IPS-20b (cell line): ENCODE data around the gene MAP2K5.

Experiments used
- H3K27ac ChIP-seq: one replicate; pipeline ENCODE4 v1.5.1; 2013; ENCODE audit warnings: low read length
- H3K27me3 ChIP-seq: 2 replicates; pipeline ENCODE4 v1.6.1; 2013; ENCODE audit warnings: mild to moderate bottlenecking, low read length, inconsistent platforms; ENCODE audit not compliant: insufficient read depth
- H3K36me3 ChIP-seq: 2 replicates; pipeline ENCODE4 v1.6.1; 2013; ENCODE audit warnings: low read depth, mild to moderate bottlenecking, inconsistent platforms, low read length, moderate library complexity; ENCODE audit not compliant: insufficient read depth
- H3K4me1 ChIP-seq: 2 replicates; pipeline ENCODE4 v1.6.1; 2013; ENCODE audit warnings: mild to moderate bottlenecking, control low read depth, inconsistent platforms, low read length, moderate library complexity; ENCODE audit not compliant: insufficient read depth
- H3K4me3 ChIP-seq: 2 replicates; pipeline ENCODE4 v1.5.1; 2013; ENCODE audit warnings: mild to moderate bottlenecking, low read length, inconsistent platforms
- H3K9ac ChIP-seq: 2 replicates; pipeline ENCODE4 v1.6.1; 2013; ENCODE audit warnings: low read depth, mild to moderate bottlenecking, inconsistent platforms, low read length, moderate library complexity
- H3K9me3 ChIP-seq: 2 replicates; pipeline ENCODE4 v1.6.1; 2013; ENCODE audit warnings: mild to moderate bottlenecking, low read depth, low read length, inconsistent platforms; ENCODE audit not compliant: insufficient read depth

The MAP2K5 gene

GRCh38 chr15:67690936-67691335, 148.4 kb downstream of the MAP2K5 start:
- Histone ChIP-seq H3K9ac (no peak overlapping the region), H3K9me3 (peaks cover 1% of the 10 kb centered on the region), H3K36me3 (0 out of 2 replicates have a peak, but pooled peaks cover 1% of the 10 kb centered on the region), H3K4me3 (no peak overlapping the region), H3K4me1 (peaks cover 8% of the 10 kb centered on the region; the same call in 1 of the 2 replicates), H3K27ac (no peak overlapping the region), H3K27me3 (no peaks in the 10 kb centered on the region)

- no peaks in the 10 kb centered on the region for H3K36me3 ChIP-seq
- H3K27me3 ChIP-seq = no peaks in the 10 kb centered on the region
- no peaks in the 10 kb centered on the region for H3K9me3 ChIP-seq
- H3K4me3 ChIP-seq = no peak overlapping the region
- H3K4me1 ChIP-seq = peaks cover 8% of the 10 kb centered on the region; the same call in 1 of the 2 replicates
- no peak overlapping the region for H3K27ac ChIP-seq
- H3K9ac ChIP-seq = no peak overlapping the region
Measured at GRCh38 chr15:67691450-67691849, 148.9 kb downstream of the MAP2K5 start.

GRCh38 chr15:67692573-67692972, 150.1 kb downstream of the MAP2K5 start:
- H3K36me3 ChIP-seq = no peaks in the 10 kb centered on the region
- no peak overlapping the region for H3K9ac ChIP-seq
- H3K4me1 ChIP-seq = peaks cover 8% of the 10 kb centered on the region; the same call in 1 of the 2 replicates
- no peaks in the 10 kb centered on the region for H3K9me3 ChIP-seq
- H3K4me3 ChIP-seq = no peak overlapping the region
- H3K27ac ChIP-seq = no peak overlapping the region
- H3K27me3 ChIP-seq = no peaks in the 10 kb centered on the region

GRCh38 chr15:67696087-67696486, 153.6 kb downstream of the MAP2K5 start:
- no peaks in the 10 kb centered on the region for H3K36me3 ChIP-seq
- no peaks in the 10 kb centered on the region for H3K9me3 ChIP-seq
- H3K9ac ChIP-seq = no peak overlapping the region
- peaks cover 6% of the 10 kb centered on the region; the same call in 1 of the 2 replicates for H3K4me1 ChIP-seq
- H3K4me3 ChIP-seq = no peak overlapping the region
- H3K27ac ChIP-seq = no peak overlapping the region
- no peaks in the 10 kb centered on the region for H3K27me3 ChIP-seq

GRCh38 chr15:67700023-67700422, 157.5 kb downstream of the MAP2K5 start:
- H3K27me3 ChIP-seq = no peaks in the 10 kb centered on the region
- H3K27ac ChIP-seq = no peak overlapping the region
- H3K4me1 ChIP-seq = no peaks in the 10 kb centered on the region
- no peak overlapping the region for H3K9ac ChIP-seq
- no peaks in the 10 kb centered on the region for H3K9me3 ChIP-seq
- no peak overlapping the region for H3K4me3 ChIP-seq
- no peaks in the 10 kb centered on the region for H3K36me3 ChIP-seq

- no peak overlapping the region for H3K4me3 ChIP-seq
- no peaks in the 10 kb centered on the region for H3K4me1 ChIP-seq
- H3K36me3 ChIP-seq = no peaks in the 10 kb centered on the region
Measured at GRCh38 chr15:67701669-67702068, 159.2 kb downstream of the MAP2K5 start.

GRCh38 chr15:67707520-67708283, 165.2 kb downstream of the MAP2K5 start:
- Histone ChIP-seq H3K4me3 (no peak overlapping the region), H3K9ac (no peak overlapping the region), H3K4me1 (peaks cover 6% of the 10 kb centered on the region; the same call in 1 of the 2 replicates), H3K27ac (no peak overlapping the region), H3K36me3 (no peaks in the 10 kb centered on the region), H3K9me3 (no peaks in the 10 kb centered on the region), H3K27me3 (no peaks in the 10 kb centered on the region)

More at GRCh38 chr15:67701669-67702068, 159.2 kb downstream of the MAP2K5 start:
- H3K9ac ChIP-seq = no peak overlapping the region
- H3K27me3 ChIP-seq = no peaks in the 10 kb centered on the region
- H3K27ac ChIP-seq = no peak overlapping the region
- H3K9me3 ChIP-seq = no peaks in the 10 kb centered on the region

- H3K27ac ChIP-seq = no peak overlapping the region
- peaks cover 6% of the 10 kb centered on the region; the same call in 1 of the 2 replicates for H3K4me1 ChIP-seq
- H3K9me3 ChIP-seq = no peaks in the 10 kb centered on the region
- H3K9ac ChIP-seq = no peak overlapping the region
- no peak overlapping the region for H3K4me3 ChIP-seq
- no peaks in the 10 kb centered on the region for H3K27me3 ChIP-seq
- no peaks in the 10 kb centered on the region for H3K36me3 ChIP-seq
Measured at GRCh38 chr15:67708500-67708899, 166.0 kb downstream of the MAP2K5 start.

GRCh38 chr15:67715170-67715569, 172.7 kb downstream of the MAP2K5 start:
- Histone ChIP-seq H3K27ac (no peak overlapping the region), H3K4me3 (no peak overlapping the region), H3K9ac (no peak overlapping the region), H3K4me1 (no peaks in the 10 kb centered on the region), H3K36me3 (no peaks in the 10 kb centered on the region), H3K9me3 (no peaks in the 10 kb centered on the region), H3K27me3 (no peaks in the 10 kb centered on the region)

GRCh38 chr15:67716171-67716570, 173.7 kb downstream of the MAP2K5 start:
- Histone ChIP-seq H3K27me3 (no peaks in the 10 kb centered on the region), H3K4me3 (no peak overlapping the region), H3K36me3 (no peaks in the 10 kb centered on the region), H3K27ac (no peak overlapping the region), H3K9me3 (no peaks in the 10 kb centered on the region), H3K9ac (no peak overlapping the region), H3K4me1 (no peaks in the 10 kb centered on the region)

GRCh38 chr15:67717776-67718175, 175.3 kb downstream of the MAP2K5 start:
- Histone ChIP-seq H3K36me3 (no peaks in the 10 kb centered on the region), H3K27me3 (no peaks in the 10 kb centered on the region), H3K9me3 (no peaks in the 10 kb centered on the region), H3K9ac (no peak overlapping the region), H3K4me3 (no peak overlapping the region), H3K4me1 (no peaks in the 10 kb centered on the region), H3K27ac (no peak overlapping the region)

GRCh38 chr15:67719330-67719959, 176.9 kb downstream of the MAP2K5 start:
- Histone ChIP-seq H3K9ac (no peak overlapping the region), H3K36me3 (no peaks in the 10 kb centered on the region), H3K4me1 (no peaks in the 10 kb centered on the region), H3K4me3 (no peak overlapping the region), H3K9me3 (no peaks in the 10 kb centered on the region), H3K27ac (no peak overlapping the region), H3K27me3 (no peaks in the 10 kb centered on the region)
